ENCODE results near the gene FAM219A.

The FAM219A gene, protein sequence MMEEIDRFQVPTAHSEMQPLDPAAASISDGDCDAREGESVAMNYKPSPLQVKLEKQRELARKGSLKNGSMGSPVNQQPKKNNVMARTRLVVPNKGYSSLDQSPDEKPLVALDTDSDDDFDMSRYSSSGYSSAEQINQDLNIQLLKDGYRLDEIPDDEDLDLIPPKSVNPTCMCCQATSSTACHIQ

DNA sequence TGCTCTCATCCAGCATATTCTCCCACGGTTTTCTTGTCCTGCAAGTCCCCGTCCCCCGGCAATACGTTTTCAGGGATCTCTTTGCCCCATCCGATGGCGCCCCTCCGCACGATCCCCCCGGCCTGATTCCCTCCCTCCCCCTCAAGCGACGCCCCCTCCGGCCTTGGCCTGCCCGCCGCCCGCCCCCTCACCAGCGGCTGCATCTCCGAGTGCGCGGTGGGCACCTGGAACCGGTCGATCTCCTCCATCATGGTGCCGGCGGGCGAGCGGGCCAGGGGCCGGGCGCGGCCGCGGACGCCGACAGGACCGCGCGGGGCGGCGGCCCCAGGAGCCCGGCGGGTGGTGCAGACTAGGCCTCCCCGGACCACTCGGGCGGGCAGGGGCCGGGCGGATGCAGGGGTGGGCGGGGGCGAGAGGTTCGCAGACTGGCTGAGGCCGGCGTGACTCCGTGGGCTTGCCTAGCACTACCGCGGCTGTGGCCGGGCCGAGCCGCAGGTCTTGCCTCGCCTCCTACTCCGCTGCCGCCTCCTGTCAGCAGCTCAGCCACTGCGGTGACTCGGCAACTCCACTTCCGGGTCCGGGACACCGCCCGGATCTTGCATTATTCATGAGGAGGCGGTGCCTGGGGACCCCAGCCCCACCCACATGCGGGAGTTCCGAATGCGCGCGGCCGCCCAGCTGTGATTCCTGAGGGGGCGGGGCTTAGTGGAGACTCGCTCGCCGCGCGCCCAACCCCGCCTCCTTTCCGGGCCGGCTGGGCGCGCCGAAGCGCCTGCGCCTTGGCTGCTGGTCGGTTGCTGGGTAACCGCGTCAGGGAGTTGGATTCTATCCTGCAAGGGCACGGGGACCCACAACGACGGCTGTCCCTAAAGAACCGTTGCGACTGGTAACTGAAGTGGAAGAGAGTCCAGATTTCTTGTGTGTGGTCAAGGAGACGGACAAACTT is at the start of gene FAM219A, which contains the start of gene DNAI1:
Gene FAM219A (minus strand): TSS at position 558 of the 946 bp plus-strand sequence. CDS start 307 bp downstream, at position 251.
Gene DNAI1 (plus strand): TSS at position 793 of the 946 bp plus-strand sequence. CDS start 201 bp downstream, outside the sequence.
- TF ChIP-seq, protein P1, sequence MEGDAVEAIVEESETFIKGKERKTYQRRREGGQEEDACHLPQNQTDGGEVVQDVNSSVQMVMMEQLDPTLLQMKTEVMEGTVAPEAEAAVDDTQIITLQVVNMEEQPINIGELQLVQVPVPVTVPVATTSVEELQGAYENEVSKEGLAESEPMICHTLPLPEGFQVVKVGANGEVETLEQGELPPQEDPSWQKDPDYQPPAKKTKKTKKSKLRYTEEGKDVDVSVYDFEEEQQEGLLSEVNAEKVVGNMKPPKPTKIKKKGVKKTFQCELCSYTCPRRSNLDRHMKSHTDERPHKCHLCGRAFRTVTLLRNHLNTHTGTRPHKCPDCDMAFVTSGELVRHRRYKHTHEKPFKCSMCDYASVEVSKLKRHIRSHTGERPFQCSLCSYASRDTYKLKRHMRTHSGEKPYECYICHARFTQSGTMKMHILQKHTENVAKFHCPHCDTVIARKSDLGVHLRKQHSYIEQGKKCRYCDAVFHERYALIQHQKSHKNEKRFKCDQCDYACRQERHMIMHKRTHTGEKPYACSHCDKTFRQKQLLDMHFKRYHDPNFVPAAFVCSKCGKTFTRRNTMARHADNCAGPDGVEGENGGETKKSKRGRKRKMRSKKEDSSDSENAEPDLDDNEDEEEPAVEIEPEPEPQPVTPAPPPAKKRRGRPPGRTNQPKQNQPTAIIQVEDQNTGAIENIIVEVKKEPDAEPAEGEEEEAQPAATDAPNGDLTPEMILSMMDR (conservative IDR thresholded peaks at IDR 0.05), result no peak
- peak; percentile 87 for TF ChIP-seq ZFX (IDR thresholded peaks at IDR 0.05)
- H3K27ac ChIP-seq, result peak within 1 kb of the TSS; percentile 68

DNA sequence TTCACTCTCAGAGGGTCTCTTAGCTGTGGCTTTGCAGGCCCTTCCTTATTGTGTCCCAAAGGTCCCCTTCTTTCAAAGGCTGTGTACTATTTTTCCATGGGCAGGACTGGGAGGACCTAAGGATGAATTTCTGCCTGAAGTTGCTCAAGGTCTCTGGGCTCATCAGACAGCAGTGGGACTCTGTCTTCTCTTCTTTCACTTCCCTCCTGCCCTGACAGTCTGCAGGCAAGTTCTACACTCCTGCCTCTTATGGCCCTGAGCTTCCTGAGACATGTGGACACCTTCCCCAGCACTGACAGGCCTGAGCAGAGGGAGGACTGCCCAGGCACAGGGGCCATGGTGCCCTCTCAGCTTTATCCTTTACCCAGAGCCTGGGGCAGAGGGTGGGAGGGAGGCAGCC is 49.6 kb upstream of the FAM219A start:
- H3K27ac ChIP-seq, result no peak overlapping the region
- TF ChIP-seq, protein P1 (conservative IDR thresholded peaks at IDR 0.05), result no peak
- TF ChIP-seq ZFX (IDR thresholded peaks at IDR 0.05), result no peak

DNA sequence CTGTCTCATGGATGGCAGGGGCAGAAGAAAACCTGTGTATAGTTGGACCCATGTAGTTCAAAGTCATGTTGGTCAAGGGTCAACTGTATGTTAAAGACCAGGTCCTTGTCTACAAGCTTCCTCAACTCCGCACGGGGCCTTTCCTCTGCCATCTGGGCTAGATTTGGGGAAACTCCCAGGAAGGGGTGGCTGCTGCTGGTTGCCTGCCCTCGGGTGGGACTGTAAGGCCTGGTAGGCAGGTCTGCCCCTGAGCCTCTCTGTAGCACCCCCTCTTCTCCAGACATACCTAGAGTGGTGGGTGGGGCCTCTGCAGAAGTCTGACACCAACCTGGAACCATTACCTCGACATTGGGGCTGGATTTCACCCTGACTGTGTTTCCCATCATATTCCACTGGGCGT is 49.2 kb upstream of the FAM219A start:
- TF ChIP-seq ZFX (IDR thresholded peaks at IDR 0.05), result no peak
- TF ChIP-seq, protein P1 (conservative IDR thresholded peaks at IDR 0.05), result no peak
- no peak overlapping the region for H3K27ac ChIP-seq

DNA sequence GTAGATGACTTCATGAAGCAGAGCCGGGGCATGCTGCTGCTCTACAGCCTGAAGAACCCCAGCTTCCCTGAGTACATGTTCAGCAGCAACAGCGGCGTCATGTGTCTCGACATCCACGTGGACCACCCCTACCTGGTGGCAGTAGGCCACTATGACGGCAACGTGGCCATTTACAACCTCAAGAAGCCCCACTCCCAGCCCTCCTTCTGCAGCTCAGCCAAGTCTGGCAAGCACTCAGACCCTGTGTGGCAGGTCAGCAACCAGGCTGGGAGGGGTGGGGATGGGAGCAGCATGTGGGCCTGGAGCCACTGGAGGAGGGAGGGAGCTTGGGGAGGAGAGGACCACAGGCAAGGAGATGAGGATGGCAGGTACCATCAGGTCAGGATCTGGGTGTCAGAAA is 48.3 kb upstream of the FAM219A start:
- H3K27ac ChIP-seq, result no peak overlapping the region
- no peak for TF ChIP-seq ZFX (IDR thresholded peaks at IDR 0.05)
- TF ChIP-seq, protein P1 (conservative IDR thresholded peaks at IDR 0.05), result no peak

DNA sequence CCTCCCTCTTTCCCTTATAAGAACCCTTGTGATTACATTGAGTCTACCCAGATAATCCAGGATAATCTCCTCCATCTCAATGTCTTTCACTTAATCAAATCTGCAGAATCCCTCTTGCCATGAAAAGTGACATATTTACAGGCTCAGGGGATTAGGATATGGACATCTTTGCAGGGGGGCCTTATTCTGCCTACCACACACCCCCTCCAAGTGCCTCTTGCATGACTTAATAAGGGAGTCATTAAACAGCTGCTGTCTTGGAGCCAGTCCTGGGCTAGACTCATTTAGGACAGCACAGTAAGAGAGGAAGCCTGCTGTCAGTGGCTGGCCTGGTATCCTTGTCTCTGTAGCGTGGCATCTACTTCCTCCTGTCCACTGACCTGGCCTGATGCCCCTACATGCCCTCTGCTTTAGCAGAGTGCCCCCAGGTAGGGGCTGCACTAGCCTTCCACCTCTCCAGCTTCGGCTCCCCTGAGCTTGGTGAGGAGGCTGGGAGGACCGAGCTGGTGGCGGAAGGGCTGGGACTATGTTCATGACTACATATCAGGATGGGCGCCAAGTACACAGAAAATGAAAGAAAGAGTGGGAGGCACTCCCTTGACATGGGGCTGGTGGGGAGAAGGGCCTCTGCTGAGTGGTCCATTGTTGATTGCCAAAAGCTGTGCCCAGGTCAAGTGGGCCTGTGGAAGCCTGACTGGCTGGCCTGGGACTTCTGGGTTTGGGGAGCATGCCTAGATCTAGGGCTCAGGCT is 47.2 kb upstream of the FAM219A start:
- no peak for TF ChIP-seq ZFX (IDR thresholded peaks at IDR 0.05)
- TF ChIP-seq, protein P1 (conservative IDR thresholded peaks at IDR 0.05), result no peak
- no peak overlapping the region for H3K27ac ChIP-seq

DNA sequence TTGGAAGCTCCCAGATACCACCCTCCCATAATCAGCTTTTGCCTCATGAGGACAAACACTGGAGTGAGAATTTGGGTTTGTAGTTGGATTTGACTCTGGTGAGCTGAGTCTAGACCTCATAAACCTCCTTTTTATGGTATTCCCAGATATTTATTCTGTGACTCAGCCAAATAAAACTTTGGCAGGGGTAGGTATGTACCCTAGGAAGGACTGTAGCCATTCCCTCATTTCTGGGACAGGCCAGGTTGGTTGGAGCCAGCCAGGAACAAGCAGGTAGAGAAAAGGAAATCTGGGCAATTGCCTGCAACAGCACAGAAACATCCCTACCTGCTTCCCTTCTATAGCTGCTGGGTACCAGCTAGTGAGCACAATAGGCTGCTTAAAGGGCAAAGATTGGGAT is 45.0 kb upstream of the FAM219A start:
- TF ChIP-seq ZFX (IDR thresholded peaks at IDR 0.05), result no peak
- TF ChIP-seq, protein P1 (conservative IDR thresholded peaks at IDR 0.05), result no peak
- peak overlapping the region; percentile 40 for H3K27ac ChIP-seq

Measured in C4-2B (cell line).